GM19328 (cell line): ENCODE results near the gene TRIB2.

ENCODE experiments used
- ATAC-seq: cut with Tn5 transposase; IDR thresholded peaks from one replicate; pipeline ENCODE4 v1.9.1; 2021; ENCODE audit warnings: mild to moderate bottlenecking, moderate library complexity; ENCODE audit not compliant: unreplicated experiment

Gene TRIB2

DNA sequence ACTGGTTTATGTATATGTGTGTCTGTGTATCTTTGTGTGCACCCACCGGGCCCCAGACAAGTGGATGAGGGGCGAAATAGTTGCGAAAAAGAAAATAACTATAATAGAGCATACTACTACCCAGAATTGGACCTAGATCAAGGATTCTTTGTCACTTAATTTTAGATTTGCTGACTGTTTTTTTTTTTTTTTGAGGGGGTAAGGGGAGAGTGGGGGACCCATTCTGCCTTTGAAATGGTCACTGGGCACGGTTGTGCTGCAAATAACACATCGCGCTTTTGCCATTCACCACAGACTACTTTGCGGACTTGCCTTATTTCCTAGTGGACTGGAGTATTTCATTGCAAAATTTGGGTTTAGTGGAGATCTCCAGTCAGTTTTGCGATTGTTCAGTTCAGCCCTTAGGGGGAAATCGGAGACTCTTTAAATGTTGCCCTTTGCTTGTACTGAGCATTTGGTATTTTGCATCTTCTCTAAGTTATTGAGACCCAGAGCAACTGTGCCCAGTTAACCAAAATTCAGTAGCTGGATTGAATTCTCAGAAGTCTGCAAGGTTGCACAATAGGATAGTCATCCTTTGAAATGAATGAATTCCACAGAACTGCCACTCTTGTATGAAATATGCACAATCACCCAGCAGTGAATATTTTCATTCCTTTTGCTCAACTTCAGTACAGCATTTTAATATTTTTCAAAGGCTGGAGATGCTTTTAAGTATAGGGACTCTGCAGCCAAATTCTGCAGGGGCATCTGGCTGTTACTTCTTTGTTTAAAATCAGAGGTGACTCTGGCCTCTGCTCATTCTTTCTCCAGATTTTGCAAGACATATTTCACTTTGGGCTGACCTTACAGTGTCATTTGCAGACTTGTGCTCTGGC, 2.9 kb downstream of the TRIB2 start:
- ATAC-seq: no peak

DNA sequence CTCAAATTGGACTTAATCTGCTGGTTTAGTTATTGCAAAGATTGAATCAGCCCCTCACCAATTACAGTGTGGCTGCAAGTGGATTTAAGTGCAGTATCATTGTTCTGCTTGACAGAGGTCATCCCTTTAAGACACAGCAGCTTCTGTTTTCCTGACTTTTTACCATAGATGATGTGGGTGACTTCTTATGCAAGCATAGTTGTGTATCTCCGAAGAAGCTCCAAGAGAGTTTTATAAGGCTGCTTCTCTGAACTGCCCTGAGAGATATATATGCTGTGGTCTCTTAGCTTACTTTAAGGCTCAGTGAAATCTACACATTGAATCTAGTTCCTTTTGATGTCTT, 3.5 kb downstream of the TRIB2 start:
- ATAC-seq: no peak

DNA sequence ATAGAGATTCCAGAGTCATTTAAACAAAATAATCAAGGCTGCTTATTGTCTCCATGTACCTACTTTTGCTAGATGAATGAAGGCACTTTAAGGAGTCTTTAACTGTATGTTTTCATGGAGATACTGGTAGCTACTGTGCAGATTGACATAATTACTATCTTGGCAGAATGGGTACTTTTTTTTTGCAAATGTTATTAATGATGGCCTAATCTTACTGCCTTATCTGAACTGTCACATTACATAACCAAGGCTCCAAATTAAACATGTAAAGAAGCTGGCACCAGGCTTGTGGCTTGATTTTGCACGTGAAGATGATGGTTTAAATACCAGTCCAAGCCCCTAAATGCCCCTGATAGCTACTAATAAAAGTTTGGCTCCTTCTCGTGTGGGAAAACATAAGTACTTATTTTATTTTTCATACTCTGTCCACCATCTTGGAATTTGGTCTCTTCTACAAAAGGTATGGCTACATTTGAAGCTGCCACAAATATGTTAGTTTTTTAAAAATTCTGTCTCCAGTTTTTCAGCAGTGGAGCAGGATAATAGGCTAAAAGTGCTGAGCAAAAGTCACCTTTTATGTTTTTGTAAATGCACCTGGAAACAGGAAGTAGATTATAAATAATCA, 4.1 kb downstream of the TRIB2 start:
- ATAC-seq: no peak

DNA sequence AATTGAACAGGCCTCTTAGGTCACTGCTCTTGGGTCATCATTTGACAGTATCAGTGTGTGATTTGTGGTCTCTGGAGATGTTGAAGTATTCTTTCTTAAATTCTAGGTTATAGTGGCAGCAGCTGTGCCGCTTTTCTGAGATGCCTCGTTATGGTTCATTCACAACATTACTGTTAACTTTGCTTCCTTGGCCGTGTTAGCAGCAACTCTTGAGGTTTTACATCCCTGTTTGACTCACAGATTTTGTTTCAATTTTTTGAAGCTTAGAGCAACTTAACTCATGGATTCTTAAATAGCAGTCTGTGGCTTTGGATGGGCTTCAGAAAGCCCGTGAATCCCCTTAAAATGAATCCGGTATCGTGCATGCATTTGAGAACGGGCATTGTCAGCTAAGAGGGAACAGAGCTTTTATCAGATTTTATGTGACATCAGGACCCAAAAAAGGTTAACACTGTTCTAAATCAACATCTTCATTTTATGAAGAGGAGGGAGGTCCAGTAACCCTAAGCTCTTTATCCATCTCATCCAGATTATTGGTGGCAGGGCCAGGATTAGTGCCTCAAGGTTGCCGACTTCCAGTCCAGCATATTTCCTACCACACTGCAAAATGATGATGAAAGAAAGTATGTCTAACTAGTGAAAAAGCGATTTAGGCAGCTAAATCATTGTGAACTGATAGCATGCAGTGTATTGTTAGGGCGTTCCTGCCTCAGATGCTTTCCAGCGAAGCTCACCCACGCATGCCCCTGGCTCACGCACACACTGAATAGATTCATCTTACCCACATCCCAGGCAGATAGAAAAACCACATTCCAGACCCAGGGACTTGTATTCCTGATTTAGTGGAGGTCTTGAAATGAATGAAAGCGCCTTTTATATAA, 5.1 kb downstream of the TRIB2 start:
- ATAC-seq: no peak

DNA sequence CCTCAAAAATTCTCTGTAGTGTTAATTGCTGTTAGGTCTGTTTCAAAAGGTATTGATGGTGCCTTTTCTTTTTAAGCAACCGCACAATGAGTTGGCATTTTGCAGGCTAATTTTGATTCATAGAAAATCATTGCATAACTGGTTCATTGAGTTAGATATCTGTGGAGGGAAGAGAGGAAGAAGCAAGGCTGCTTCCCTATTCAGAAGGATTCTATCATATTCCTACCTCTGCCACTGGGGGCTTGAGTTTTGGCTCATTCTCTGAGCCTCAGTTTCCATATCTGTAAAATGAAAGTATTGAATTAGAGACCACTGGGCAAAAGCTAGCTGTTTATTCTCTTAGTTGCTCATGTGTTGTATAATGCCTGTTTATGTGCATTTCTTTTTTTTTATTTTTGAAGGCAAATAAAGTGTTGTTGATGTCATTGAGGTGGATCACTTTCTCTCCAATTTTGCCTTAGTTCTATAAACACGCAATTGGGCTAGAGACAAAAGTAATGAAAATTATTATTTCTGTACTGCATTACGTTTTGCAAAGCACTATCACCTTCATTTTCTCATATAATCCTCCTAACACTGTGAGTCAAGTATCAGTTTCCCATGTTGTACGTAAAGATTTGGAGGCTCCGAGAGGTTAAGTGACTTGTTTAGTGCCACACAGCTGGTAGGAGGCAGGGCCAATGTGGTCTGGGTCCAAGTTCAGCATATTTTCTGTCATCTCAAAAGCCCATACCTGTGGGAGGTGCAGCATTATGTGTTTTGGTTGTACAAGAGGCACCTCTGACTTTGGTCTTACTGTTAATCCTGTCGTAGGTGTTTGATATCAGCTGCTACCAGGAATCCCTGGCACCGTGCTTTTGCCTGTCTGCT, 5.9 kb downstream of the TRIB2 start:
- ATAC-seq: no peak

DNA sequence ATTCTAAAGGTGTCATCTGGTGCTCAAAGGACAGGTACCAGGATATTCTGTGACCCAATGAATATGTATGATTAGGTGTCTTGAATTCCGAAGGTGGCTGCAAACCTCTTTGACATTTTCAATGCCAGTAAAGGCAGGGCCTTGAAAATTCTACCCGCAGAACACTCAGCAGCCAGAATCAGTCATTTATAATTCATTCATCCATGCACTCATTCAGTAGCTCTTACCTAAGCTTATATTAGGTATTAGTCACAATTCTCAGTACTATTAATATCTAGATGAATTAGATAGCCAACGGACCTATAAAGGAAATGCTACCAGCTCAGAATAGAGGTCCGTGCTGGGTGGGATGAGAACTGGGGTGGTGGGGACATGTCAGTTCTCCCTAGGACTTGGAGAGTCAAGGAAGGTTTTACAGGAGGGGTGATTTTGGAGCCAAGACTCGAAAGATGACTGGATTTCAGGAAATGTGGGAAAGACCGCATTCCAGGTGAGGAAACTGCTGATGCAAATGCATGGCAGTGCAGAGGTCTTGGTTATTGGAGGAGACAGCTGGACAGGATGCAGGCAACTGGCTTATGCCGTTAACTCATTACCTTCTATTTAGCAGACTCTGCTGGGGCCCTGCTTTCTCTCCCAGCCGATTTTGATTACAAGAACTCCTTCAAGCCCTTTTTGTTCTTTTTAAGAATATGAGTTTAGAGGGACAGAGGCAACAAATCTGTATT, 7.2 kb downstream of the TRIB2 start:
- ATAC-seq: no peak

DNA sequence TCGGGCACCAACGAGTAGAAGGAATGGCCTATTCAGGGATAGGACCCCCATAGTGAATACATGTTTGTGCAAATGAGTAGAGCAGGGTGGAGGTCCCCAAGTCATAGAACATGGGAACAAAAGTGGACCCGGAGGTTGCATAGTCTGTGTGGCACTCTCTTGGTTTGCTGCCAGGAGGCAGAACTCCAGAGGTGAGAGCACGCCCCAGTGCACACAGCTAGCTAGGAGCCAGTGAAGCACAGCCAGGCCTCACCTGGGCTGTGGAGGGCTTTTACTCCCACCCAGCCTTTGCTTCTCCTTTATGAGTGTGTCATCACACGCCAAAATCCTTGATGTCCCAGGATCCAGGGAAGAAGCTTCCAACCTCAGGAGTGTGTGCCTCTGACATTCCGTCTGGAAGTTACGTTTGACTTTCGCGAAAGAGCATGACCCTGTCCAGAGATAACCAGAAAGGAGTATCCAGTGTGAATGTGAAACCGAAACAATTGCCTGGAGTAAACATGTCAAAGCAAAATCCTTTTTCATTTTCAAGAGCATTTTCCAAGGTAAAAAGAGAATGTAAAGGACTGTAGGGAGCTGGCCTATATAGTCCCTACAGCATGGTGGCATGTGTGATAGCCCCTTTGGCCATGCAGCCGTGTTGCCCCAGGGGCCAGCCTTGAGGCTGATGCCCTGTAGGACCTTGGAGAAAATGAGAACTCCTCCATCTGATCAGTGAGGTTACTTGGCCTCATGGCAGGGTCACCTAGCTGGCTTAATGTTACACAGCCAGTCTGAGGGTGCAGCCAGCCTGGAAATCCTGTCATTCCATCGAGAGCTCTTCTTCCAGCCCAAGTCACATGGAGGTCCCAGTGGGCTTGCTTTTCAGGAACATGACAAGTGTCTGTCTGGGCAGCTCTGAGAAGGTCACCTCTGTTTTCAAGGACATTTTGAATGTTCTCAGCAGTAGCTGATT, 8.8 kb downstream of the TRIB2 start:
- no peak for ATAC-seq

DNA sequence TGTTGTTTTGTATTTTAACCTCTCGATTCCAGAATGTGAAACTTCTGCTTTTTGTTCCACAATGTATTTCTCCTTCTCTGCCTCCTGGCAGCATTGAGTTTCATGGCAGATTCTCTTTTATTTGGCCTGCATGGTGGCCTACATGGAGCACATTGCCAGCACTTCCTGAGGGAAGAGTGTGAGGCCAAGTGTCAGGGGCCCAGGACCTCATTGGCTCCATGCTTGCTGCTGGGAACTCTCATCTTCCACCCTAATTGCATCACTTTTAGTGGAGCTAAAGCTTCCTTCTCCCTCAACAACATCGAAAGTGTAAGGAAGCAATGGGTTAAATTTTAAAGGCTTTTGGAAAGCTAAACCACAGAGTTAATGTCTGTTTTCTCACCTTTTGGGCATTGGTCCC, 9.5 kb downstream of the TRIB2 start:
- ATAC-seq: no peak

DNA sequence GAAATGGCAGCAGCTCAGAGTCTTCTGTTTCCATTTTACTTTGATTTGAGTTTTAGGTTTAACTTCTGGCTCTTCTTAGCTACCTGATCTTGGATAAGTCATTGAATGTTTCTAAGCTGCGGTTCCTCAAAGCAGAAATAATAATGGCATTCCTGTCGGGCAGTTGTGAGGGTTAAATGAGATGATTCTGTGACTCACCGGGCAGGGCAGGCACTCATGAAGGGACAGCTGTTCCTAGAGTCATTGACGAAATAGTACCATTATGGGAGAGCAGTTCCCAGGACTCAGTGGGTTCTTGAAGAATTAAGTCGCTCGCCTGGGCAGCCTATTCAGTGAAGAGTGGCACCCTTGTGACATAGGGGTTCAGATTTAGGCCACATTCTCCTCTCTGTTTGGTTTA, 10.3 kb downstream of the TRIB2 start:
- no peak for ATAC-seq

DNA sequence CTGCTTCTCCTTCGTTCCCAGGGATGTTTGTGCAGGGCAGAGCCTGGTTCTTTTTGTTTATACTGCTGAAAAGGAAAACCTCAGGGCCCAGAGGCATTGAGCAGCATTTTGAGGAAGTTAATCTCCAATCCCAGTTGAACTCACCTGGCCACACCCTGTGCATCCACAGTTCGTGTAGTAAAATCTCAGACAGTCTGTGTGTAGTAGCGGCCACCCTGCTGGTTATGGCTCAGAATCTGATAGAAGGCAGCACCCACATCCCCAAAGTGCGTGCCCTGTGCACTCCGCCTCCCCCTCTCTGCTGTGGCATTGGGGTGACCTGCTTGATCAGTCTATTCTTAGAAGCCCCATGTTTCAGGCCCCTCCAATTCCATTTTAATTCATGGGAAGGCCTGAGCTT, 10.9 kb downstream of the TRIB2 start:
- no peak for ATAC-seq

DNA sequence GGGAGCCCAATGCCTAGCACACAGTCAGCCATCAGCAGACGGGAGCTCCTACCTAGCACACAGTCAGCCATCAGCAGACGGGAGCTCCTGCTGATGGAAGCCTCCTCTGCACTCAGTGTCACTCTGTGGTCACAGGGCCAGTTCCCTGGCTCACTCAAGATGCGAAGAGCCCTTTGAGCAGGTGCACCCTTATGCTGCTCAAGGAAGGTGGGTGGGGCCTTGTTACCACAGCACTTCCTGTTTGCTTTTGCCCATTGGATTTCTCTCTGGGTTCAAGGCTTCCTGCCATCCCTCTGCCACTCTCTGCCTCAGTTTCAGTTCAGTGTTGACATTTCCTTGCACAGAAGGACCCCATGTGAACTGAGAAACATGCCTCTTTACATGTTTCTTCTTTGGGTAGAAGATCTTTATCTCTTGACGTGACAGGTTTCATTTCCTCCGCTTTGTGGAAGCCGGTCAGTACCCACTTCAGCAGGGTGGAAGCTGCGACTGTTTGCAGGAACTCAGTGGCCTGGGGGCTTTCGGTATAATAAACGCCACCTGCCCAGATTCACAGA, 11.6 kb downstream of the TRIB2 start:
- ATAC-seq: peak; percentile 82

DNA sequence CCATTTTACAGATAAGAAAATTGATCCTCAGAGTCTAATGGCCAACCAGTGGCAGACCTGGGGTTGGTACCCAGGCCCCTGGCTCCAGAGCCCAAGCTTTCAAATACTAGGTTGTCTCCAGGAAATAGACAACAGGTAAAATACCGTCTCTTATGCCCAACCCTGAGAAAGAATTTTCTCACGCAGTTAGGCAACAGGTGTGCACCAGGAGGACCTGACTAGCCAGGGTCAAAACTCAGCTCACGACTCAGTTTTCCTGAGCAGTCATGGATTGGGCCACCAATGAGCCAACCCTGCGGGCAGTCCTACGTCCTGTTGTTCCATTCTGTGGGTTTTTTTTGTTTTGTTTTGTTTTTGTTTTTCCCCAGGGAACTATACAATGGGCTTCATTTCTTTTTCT, 13.5 kb downstream of the TRIB2 start:
- ATAC-seq: no peak

DNA sequence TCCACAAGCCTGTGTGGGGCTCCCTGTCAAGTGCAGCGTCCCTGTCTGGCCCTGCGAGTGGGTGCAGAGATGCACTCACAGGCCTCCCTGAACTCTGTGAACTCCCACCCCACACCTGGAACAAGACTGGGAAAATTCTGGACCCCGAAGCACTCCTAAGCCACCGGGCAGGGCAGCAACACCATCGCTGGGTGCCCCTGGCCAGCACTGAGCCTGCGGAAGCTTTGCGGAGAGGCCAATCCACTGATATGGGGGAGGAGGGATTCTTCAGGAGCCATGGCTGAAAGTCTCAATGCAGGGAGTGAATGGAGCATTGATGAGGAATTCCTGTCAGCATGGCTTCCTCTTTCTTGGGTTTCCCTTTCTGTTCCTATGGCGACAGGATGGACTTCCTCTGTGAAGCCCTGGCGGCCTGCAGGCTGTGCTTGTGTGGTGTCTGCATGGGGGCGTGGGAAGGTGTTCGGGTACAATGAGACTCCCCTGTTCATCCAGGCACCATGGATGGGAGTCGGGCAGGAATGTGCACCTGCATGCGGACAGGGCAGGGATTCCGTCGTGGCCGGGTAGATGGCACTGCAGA, 15.1 kb downstream of the TRIB2 start:
- ATAC-seq: no peak

DNA sequence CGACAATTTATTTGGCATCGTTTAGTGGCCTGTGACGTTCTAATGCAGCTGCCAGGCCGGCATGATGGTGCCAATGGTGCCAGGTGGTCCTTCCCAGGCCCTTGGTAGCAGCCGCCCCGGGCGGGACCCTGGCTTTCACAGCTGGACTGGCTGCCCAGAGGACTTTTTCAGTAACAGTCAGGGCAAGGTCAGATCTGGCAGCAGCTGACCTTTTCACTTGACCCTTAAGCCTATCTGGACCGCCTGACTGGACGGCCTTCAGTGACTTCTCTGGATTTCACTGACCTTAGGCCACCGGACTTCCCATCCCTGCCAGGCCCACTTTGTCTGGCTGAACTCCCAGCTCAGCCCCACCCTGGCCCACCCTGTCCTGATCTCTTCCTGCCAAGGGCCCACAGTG, 15.9 kb downstream of the TRIB2 start:
- ATAC-seq: no peak

DNA sequence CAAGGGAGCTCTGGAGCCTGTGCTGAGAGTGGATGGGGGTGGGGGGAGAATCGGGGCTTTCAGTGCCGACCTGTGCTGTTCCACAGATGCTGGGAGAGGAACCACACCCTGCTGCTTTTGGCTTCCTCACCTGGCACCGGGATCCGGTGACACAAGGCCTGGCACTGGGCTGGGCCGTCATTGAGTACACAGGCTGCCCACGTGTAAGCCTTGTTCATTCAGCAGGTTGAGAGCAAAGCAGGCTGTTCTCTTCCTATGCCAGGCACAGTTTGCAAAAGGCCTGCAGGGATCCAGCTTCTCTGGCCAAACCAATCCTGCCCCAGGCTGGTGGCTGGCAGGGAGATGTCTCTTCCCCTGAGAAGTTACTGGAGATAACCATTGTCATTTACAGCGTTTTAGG, 17.1 kb downstream of the TRIB2 start:
- no peak for ATAC-seq

DNA sequence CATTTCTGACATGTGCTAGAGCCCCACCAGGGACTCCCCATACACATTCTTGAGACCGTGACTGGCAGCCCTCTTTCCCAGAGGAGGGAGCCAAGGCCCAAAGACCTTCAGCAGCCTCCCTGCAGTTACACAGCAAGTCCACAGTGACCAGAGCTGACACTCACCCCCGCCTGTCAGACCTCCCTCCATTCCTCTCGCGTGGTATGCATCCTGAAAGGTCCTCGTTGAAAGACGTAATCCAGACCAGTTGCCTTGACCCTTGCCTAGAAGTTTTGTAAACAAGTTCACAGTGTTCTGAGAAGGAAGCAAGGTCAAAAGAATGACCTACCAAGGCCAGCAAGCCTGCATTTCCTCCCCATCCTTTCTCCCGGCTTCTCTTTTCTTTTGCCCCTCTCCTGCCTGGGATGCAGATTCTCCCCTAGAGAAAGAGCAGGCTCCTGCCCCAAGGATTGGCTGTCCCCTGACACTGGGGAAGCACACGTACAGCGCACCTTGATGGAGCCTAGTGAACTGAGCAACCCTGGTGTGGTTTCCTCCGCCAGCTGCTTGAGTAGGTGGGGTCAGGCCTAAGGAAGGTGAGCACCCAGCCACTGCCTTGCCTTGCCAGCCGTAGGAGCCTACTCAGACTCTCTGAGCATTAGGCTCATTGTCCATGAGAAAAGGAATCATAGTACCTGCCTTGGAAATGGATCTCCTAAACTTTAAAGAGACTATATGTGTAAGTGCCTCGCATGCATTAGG, 18.3 kb downstream of the TRIB2 start:
- ATAC-seq: no peak

DNA sequence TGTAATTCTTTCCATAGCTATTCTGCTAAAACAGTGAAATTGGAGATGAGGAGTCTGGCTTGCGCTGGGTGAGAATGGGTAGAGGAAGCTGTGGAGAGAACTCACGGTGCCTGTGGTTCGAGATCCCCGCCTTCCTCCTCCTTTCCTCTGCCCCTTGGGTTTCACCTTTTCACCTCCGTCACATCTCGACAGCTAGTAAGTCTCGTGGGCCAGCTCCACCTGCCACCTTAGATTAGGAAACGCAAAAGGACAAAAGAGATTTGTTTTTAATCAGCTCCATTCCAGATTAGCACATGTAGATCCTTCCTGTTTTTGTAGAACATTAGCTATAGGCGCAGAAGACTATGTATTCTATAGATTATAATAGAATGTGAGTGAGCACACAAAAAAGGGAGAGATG, 20.6 kb downstream of the TRIB2 start:
- ATAC-seq: no peak
